HL-60/S4 treated with phorbol 12-myristate 13-acetate at 8.2 ng/mL for 4 days and 3 days (cell line): Measurements from ENCODE around the gene EVI5L.
"Not testable (repeated sequence)": the region's sequence is repeated elsewhere in the genome, so short reads cannot be mapped to it uniquely, and the experiment has no call there.

Source experiments
- in situ Hi-C: fragments of 300-500 bp; cut with MboI; formaldehyde crosslinking; loops from 2 replicates; pipeline ENCODE4 v1.15.0; 2022; ENCODE audit warnings: low sequenced_read_pairs

Gene EVI5L

DNA sequence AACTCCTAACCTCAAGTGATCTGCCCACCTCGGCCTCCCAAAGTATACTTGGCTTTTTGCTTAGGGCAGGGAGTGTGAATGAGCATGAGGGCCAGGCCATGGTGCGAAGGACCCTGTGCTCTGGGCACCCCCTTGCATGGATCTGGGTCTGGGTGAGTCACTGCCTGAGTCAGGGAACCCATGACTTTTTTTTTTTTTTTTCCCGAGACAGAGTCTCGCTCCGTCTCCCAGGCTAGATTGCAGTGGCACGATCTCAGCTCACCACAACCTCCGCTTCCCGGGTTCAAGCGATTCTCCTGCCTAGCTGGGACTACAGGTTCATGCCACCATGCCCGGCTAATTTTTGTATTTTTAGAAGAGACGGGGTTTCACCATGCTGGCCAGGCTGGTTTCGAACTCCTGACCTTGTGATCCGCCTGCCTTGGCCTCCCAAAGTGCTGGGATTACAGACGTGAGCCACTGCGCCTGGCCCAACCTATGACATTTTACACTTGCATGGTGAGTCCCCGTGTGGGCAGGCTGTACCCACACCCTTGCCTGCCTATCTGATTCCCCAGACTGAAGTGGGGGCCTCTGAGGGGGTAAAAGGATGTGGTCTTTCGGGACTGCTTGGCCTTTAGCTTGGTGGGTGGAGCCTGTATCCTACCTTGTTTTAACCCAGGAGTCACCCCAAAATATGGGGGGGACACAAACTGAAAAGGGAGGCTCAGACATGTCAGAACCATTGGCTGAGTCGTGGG lies 63.5 kb downstream of the EVI5L start:
- in situ Hi-C loops: not testable (repeated sequence)

GRCh38 chr19:7894612-7895309 lies 64.7 kb downstream of the EVI5L start:
- in situ Hi-C loops: no loop called here

DNA sequence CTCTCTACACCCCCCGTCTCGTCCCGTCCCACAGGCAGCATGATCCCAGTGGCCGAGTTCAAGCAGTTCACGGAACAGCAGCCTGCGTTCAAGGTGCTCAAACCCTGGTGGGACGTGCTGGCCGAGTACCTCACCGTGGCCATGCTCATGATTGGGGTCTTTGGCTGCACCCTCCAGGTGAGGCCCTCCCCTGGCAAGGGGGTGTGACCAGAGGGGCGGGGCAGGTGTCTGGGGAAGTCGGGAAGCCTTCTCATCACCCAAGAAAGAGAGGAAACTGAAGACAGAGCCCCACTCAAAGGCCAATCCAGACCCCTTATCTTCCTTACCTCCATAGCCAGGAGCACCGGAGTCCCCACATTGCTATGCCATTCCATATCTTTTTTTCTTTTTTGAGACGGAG lies 65.5 kb downstream of the EVI5L start:
- in situ Hi-C loops: no loop called here

- in situ Hi-C loops: no loop called here
Measured at GRCh38 chr19:7897292-7897691, 67.3 kb downstream of the EVI5L start.

GRCh38 chr19:7898967-7899366 lies 68.9 kb downstream of the EVI5L start:
- in situ Hi-C loops: no loop called here

GRCh38 chr19:7899751-7900378 lies 69.8 kb downstream of the EVI5L start:
- in situ Hi-C loops: no loop called here

DNA sequence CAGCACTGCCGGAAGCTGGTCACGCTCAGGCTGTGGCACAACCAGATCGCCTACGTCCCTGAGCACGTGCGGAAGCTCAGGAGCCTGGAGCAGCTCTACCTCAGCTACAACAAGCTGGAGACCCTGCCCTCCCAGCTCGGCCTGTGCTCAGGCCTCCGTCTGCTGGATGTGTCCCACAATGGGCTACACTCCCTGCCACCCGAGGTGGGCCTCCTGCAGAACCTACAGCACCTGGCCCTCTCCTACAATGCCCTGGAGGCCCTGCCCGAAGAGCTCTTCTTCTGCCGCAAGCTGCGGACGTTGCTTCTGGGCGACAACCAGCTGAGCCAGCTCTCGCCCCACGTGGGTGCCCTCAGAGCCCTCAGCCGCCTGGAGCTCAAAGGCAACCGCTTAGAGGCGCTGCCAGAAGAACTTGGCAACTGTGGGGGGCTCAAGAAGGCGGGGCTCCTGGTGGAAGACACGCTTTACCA lies 70.4 kb downstream of the EVI5L start:
- in situ Hi-C loops: no loop called here

GRCh38 chr19:7900931-7901330 lies 70.9 kb downstream of the EVI5L start:
- in situ Hi-C loops: no loop called here

DNA sequence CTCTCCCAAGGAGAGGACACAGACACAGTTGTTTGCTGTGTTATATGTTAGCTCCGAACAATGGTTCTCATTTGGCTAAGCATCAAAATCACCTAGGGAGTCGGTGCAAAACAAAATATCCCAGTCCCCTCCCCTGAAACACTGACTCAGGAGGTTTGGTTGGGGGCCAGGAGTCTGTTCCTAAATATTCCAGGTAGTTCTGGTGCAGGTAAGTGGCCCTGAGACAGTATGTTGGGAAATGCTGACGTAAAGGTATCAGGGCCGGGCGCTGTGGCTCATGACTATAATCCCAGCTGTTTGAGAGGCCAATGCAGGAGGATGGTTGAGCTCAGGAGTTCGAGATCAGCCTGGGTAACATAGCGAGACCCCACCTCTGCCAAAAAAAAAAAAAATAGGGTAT lies 71.3 kb downstream of the EVI5L start:
- in situ Hi-C loops: no loop called here

DNA sequence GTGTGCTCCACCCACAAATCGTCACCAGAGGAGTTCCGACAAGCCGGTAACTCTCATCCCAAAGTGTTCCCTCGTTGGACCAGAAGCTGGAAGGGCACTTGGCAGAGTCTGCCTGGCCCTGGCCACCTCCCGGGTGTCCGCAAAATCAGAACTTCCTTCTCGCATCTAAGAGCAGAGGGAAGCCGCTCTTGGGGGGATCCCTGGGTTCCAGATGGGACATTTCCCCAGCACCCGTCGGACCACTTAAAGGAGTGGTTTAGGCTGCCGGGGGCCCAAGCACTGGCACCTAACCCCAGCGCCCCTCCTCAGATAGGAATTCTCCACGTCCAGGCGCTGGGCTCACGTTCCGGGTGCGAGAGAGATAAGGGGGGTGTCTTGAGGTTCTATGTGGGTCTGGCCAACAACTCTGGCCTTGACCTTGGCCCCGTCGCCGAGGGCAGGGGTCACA lies 72.8 kb downstream of the EVI5L start:
- in situ Hi-C loops: no loop called here

- in situ Hi-C loops: no loop called here
Measured at GRCh38 chr19:7903244-7904073, 73.4 kb downstream of the EVI5L start, which contains the start of gene MAP2K7. Gene MAP2K7, plus strand, starts transcription at chr19:7903877. Its CDS starts 68 bp downstream, at chr19:7903945.

- in situ Hi-C loops: no loop called here
Measured at GRCh38 chr19:7904074-7905020, 74.3 kb downstream of the EVI5L start.

GRCh38 chr19:7905268-7905667 lies 75.2 kb downstream of the EVI5L start:
- in situ Hi-C loops: no loop called here

- in situ Hi-C loops: no loop called here
Measured at GRCh38 chr19:7905859-7906258, 75.8 kb downstream of the EVI5L start.

DNA sequence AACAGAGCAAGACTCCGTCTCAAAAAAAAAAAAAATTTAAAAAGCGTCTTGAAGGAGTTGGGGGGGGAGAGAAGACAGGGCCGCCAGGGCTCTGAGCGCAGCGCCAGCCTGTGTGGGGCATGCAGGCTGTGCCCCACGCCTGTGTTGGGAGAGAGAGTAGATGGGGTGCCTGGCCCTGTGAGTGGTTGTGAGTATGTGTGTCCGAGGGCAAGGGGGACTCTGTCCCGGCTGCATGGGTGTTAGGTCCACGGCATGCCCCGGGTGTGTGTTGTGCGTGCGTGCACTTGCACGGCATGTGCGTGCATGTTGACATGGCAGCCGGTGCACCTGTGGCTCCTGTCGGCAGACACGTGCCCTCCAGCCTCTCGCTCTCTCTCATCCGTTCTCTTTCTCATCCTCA lies 77.1 kb downstream of the EVI5L start:
- in situ Hi-C loops: no loop called here

DNA sequence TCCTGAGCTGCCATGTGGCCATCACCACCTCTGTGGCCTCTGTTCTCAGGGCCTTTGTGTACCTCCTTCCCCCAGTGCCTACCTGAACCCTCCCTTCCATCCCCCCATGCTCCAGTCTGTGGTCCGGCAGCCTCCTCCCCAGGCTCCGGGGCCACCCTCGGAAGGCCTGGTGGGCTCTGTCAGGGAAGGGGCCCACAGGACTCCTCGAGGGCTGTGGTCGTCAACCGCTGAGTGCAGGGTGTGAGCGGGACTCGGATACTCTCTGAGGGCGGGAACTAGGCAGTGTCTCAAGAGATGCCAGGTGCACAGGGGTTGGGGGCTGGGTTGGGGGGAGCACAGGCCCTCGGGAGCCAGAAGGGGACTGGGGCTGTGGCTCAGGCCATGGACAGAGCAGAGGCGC lies 77.5 kb downstream of the EVI5L start:
- in situ Hi-C loops: no loop called here

- in situ Hi-C loops: no loop called here
Measured at GRCh38 chr19:7908078-7908699, 78.2 kb downstream of the EVI5L start.

DNA sequence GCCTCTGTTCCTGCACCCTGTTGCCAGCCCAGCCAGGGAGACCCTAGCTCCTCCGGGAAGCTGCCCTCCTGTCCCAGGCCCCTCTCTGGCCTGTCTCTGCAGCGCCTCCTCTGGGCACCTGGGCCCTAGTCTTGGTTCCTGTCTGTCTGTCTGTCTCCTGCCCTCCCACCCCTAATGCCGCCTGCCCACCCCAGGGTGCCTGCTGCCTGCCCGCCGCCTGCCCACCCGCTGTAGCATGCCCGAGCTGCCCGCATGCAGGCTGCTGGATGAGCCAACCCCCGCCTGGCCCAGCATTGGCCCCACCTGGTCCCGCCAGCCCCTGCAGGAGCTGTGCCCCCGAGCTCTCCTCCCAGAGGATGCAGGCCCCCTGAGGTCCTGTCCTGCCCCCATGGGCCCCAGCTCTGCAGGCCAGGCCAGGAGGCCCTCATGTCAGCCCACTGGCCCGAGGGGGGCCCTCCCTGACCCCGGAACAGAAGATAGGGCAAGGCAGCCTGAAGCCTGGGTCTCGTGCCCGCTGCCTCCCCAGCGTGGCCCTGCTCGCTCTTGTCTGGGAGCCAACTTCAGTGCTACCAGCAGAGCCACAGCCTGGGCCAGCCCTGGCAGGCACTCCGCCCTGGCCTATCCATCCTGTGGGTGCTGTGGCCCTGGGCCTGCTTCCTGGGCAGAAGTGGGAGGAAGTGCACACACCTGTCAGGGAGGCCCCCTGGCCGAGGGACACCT lies 78.9 kb downstream of the EVI5L start:
- in situ Hi-C loops: no loop called here
